ENCODE results near the gene FCN3.

Gene FCN3

GRCh38 chr1:27356277-27356618 is 18.4 kb downstream of the FCN3 start:
- H3F3A ChIP-seq (ENCODE audit: control insufficient read depth, insufficient read depth) = no peaks in the 10 kb centered on the region
- no peaks in the 10 kb centered on the region for H3K79me2 ChIP-seq (ENCODE audit: control insufficient read depth, low read length)
- no peaks in the 10 kb centered on the region for H3K36me3 ChIP-seq (ENCODE audit: control insufficient read depth, low read length)
- no peaks in the 10 kb centered on the region for H3K9me2 ChIP-seq (replicated peaks; ENCODE audit: control insufficient read depth, low read length)
- TF ChIP-seq, protein P1, sequence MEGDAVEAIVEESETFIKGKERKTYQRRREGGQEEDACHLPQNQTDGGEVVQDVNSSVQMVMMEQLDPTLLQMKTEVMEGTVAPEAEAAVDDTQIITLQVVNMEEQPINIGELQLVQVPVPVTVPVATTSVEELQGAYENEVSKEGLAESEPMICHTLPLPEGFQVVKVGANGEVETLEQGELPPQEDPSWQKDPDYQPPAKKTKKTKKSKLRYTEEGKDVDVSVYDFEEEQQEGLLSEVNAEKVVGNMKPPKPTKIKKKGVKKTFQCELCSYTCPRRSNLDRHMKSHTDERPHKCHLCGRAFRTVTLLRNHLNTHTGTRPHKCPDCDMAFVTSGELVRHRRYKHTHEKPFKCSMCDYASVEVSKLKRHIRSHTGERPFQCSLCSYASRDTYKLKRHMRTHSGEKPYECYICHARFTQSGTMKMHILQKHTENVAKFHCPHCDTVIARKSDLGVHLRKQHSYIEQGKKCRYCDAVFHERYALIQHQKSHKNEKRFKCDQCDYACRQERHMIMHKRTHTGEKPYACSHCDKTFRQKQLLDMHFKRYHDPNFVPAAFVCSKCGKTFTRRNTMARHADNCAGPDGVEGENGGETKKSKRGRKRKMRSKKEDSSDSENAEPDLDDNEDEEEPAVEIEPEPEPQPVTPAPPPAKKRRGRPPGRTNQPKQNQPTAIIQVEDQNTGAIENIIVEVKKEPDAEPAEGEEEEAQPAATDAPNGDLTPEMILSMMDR (IDR thresholded peaks at IDR 0.05; ENCODE audit: low read depth, low read length, poor library complexity, severe bottlenecking) = no peak
- TF ChIP-seq EZH2phosphoT487 (IDR thresholded peaks at IDR 0.05; ENCODE audit: borderline replicate concordance, low read length) = no peak
- H3K4me2 ChIP-seq (ENCODE audit: low read length) = no peak overlapping the region
- H4K20me1 ChIP-seq (ENCODE audit: control insufficient read depth, insufficient read depth, low read depth, low read length) = no peaks in the 10 kb centered on the region
- H3K27ac ChIP-seq (ENCODE audit: low read depth, low read length) = no peak overlapping the region
- H3K4me1 ChIP-seq (ENCODE audit: control insufficient read depth, low read length) = peaks cover 25% of the 10 kb centered on the region
- no peaks in the 10 kb centered on the region for H3K9me3 ChIP-seq (ENCODE audit: control insufficient read depth, insufficient read depth, low read length)
- no peak overlapping the region for H3K4me3 ChIP-seq (ENCODE audit: low read length)
- H3K27me3 ChIP-seq (ENCODE audit: control insufficient read depth, low read length) = peaks cover 29% of the 10 kb centered on the region

DNA sequence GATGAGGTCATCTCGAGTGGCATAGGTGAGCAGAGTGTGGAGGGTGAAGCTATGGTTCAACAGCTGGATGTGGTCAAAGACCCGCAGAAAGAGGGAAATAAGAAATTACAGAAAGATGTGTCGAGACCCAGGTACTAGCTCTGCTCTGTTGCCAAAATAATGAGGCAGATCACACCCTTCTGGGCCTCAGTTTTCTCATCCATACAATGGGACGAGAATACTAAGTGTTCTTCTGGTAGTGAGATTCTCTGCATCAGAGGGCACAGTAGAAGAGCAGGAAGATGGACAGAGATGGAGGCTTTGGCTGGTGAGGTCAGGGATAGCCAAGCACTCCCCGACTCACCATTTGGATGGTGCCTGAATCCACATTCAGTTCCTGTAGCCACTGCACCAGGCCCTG is 18.9 kb downstream of the FCN3 start:
- H3F3A ChIP-seq (ENCODE audit: control insufficient read depth, insufficient read depth) = no peaks in the 10 kb centered on the region
- H4K20me1 ChIP-seq (ENCODE audit: control insufficient read depth, insufficient read depth, low read depth, low read length) = no peaks in the 10 kb centered on the region
- no peak overlapping the region for H3K27ac ChIP-seq (ENCODE audit: low read depth, low read length)
- H3K79me2 ChIP-seq (ENCODE audit: control insufficient read depth, low read length) = no peaks in the 10 kb centered on the region
- H3K4me2 ChIP-seq (ENCODE audit: low read length) = no peak overlapping the region
- no peaks in the 10 kb centered on the region for H3K9me3 ChIP-seq (ENCODE audit: control insufficient read depth, insufficient read depth, low read length)
- peaks cover 24% of the 10 kb centered on the region for H3K27me3 ChIP-seq (ENCODE audit: control insufficient read depth, low read length)
- H3K36me3 ChIP-seq (ENCODE audit: control insufficient read depth, low read length) = no peaks in the 10 kb centered on the region
- H3K4me3 ChIP-seq (ENCODE audit: low read length) = no peak overlapping the region
- TF ChIP-seq, protein P1 (IDR thresholded peaks at IDR 0.05; ENCODE audit: low read depth, low read length, poor library complexity, severe bottlenecking) = no peak
- TF ChIP-seq EZH2phosphoT487 (IDR thresholded peaks at IDR 0.05; ENCODE audit: borderline replicate concordance, low read length) = no peak
- H3K4me1 ChIP-seq (ENCODE audit: control insufficient read depth, low read length) = peaks cover 20% of the 10 kb centered on the region
- H3K9me2 ChIP-seq (replicated peaks; ENCODE audit: control insufficient read depth, low read length) = no peaks in the 10 kb centered on the region

DNA sequence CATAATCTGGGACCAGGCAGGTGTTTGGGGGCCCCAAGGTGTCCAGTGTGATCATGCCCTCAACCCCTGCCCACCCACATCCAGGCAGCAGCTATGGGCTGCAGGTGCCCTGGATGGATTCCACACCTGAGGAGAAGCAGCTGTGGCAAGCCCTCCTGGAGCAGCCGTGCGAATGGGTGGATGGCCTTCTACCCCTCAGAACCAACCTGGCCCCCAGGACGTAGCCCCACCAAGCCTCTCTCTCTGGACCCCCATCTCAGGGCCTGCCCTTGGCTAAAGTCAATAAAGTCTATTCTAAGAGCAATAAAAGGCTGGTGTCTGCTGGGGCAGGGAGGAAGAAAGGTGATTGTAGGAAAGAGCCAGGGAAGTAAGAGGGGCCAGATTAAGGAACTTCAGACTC is 21.0 kb downstream of the FCN3 start:
- no peaks in the 10 kb centered on the region for H3K79me2 ChIP-seq (ENCODE audit: control insufficient read depth, low read length)
- no peaks in the 10 kb centered on the region for H4K20me1 ChIP-seq (ENCODE audit: control insufficient read depth, insufficient read depth, low read depth, low read length)
- no peak overlapping the region for H3K27ac ChIP-seq (ENCODE audit: low read depth, low read length)
- H3K4me1 ChIP-seq (ENCODE audit: control insufficient read depth, low read length) = peaks cover 10% of the 10 kb centered on the region
- no peaks in the 10 kb centered on the region for H3K36me3 ChIP-seq (ENCODE audit: control insufficient read depth, low read length)
- H3F3A ChIP-seq (ENCODE audit: control insufficient read depth, insufficient read depth) = no peaks in the 10 kb centered on the region
- H3K4me3 ChIP-seq (ENCODE audit: low read length) = no peak overlapping the region
- no peaks in the 10 kb centered on the region for H3K9me2 ChIP-seq (replicated peaks; ENCODE audit: control insufficient read depth, low read length)
- TF ChIP-seq, protein P1 (IDR thresholded peaks at IDR 0.05; ENCODE audit: low read depth, low read length, poor library complexity, severe bottlenecking) = no peak
- no peak for TF ChIP-seq EZH2phosphoT487 (IDR thresholded peaks at IDR 0.05; ENCODE audit: borderline replicate concordance, low read length)
- H3K4me2 ChIP-seq (ENCODE audit: low read length) = no peak overlapping the region
- H3K9me3 ChIP-seq (ENCODE audit: control insufficient read depth, insufficient read depth, low read length) = no peaks in the 10 kb centered on the region
- peaks cover 6% of the 10 kb centered on the region; the same call in 1 of the 2 replicates for H3K27me3 ChIP-seq (ENCODE audit: control insufficient read depth, low read length)

DNA sequence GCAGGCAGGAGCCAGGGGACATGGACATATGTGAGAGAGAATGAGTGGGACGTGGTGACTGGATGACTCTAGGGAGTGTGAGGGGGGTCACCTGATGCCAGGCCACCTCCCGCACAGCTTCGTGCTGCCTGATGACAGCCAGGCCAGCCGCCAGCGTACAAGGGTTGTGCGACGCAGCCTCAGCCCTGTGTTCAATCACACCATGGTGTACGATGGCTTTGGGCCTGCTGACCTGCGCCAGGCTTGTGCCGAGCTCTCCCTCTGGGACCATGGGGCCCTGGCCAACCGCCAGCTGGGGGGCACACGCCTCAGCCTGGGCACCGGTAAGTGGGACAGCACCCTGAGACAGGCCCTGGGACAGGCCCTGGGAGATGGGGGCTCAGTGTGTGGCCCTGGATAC is 21.5 kb downstream of the FCN3 start:
- peaks cover 10% of the 10 kb centered on the region for H3K4me1 ChIP-seq (ENCODE audit: control insufficient read depth, low read length)
- H3K9me3 ChIP-seq (ENCODE audit: control insufficient read depth, insufficient read depth, low read length) = no peaks in the 10 kb centered on the region
- no peaks in the 10 kb centered on the region for H3F3A ChIP-seq (ENCODE audit: control insufficient read depth, insufficient read depth)
- H3K36me3 ChIP-seq (ENCODE audit: control insufficient read depth, low read length) = no peaks in the 10 kb centered on the region
- TF ChIP-seq, protein P1 (IDR thresholded peaks at IDR 0.05; ENCODE audit: low read depth, low read length, poor library complexity, severe bottlenecking) = no peak
- TF ChIP-seq EZH2phosphoT487 (IDR thresholded peaks at IDR 0.05; ENCODE audit: borderline replicate concordance, low read length) = no peak
- no peak overlapping the region for H3K4me3 ChIP-seq (ENCODE audit: low read length)
- H3K79me2 ChIP-seq (ENCODE audit: control insufficient read depth, low read length) = no peaks in the 10 kb centered on the region
- H3K27me3 ChIP-seq (ENCODE audit: control insufficient read depth, low read length) = peaks cover 3% of the 10 kb centered on the region; the same call in 1 of the 2 replicates
- no peaks in the 10 kb centered on the region for H3K9me2 ChIP-seq (replicated peaks; ENCODE audit: control insufficient read depth, low read length)
- H3K4me2 ChIP-seq (ENCODE audit: low read length) = no peak overlapping the region
- H4K20me1 ChIP-seq (ENCODE audit: control insufficient read depth, insufficient read depth, low read depth, low read length) = no peaks in the 10 kb centered on the region
- no peak overlapping the region for H3K27ac ChIP-seq (ENCODE audit: low read depth, low read length)

Measured in DOHH2 (cell line).